Mesendoderm (in vitro differentiated cells): ENCODE measurements around the gene SLC2A13.
A peak's percentile ranks its signal among the peaks of the same experiment; 100 is the strongest.

Source experiments
- DNase-seq: peaks from one replicate; pipeline ENCODE4 v3.0.0; 2013
- H2AK5ac ChIP-seq: 2 replicates; pipeline ENCODE4 v1.6.1; 2013; ENCODE audit warnings: low read length, inconsistent platforms
- H2BK120ac ChIP-seq: 2 replicates; pipeline ENCODE4 v1.6.1; 2013; ENCODE audit warnings: low read depth, mild to moderate bottlenecking, low read length, moderate library complexity, mixed read lengths
- H2BK15ac ChIP-seq: replicated peaks from 2 replicates; pipeline ENCODE4 v1.6.1; 2013; ENCODE audit warnings: low read depth, mild to moderate bottlenecking, moderate library complexity
- H2BK5ac ChIP-seq: 2 replicates; pipeline ENCODE4 v1.6.1; 2013; ENCODE audit warnings: low read length, inconsistent platforms
- H3K18ac ChIP-seq: 2 replicates; pipeline ENCODE4 v1.6.1; 2013; ENCODE audit warnings: mild to moderate bottlenecking, low read length, mixed read lengths
- H3K23ac ChIP-seq: one replicate; pipeline ENCODE4 v1.6.1; 2013; ENCODE audit warnings: low read length
- H3K27ac ChIP-seq: 2 replicates; pipeline ENCODE4 v1.5.1; 2013; ENCODE audit warnings: low read depth, mild to moderate bottlenecking, inconsistent platforms, low read length, moderate library complexity
- H3K27me3 ChIP-seq: 2 replicates; pipeline ENCODE4 v1.6.1; 2013; ENCODE audit warnings: low read length, control low read depth, mild to moderate bottlenecking, inconsistent platforms; ENCODE audit not compliant: insufficient read depth, poor library complexity
- H3K36me3 ChIP-seq: 2 replicates; pipeline ENCODE4 v1.6.1; 2013; ENCODE audit warnings: low read length, inconsistent platforms; ENCODE audit not compliant: control insufficient read depth, insufficient read depth
- H3K4ac ChIP-seq: one replicate; pipeline ENCODE4 v1.6.1; 2013; ENCODE audit warnings: low read depth, mild to moderate bottlenecking, low read length, moderate library complexity
- H3K4me1 ChIP-seq: 2 replicates; pipeline ENCODE4 v1.6.1; 2013; ENCODE audit warnings: low read depth, low read length, inconsistent platforms; ENCODE audit not compliant: control insufficient read depth
- H3K4me2 ChIP-seq: 2 replicates; pipeline ENCODE4 v1.6.1; 2013; ENCODE audit warnings: low read length
- H3K4me3 ChIP-seq: 2 replicates; pipeline ENCODE4 v1.5.1; 2013; ENCODE audit warnings: mild to moderate bottlenecking, low read length
- H3K56ac ChIP-seq: one replicate; pipeline ENCODE4 v1.6.1; 2013; ENCODE audit warnings: low read length
- H3K79me1 ChIP-seq: 2 replicates; pipeline ENCODE4 v1.6.1; 2013; ENCODE audit warnings: low read length, inconsistent platforms
- H3K79me2 ChIP-seq: 2 replicates; pipeline ENCODE4 v1.6.1; 2013; ENCODE audit warnings: mild to moderate bottlenecking, low read length; ENCODE audit not compliant: control insufficient read depth, insufficient read depth
- H3K9ac ChIP-seq: 2 replicates; pipeline ENCODE4 v1.6.1; 2013; ENCODE audit warnings: low read length, inconsistent platforms
- H4K5ac ChIP-seq: one replicate; pipeline ENCODE4 v1.6.1; 2013; ENCODE audit warnings: low read length
- H4K8ac ChIP-seq: one replicate; pipeline ENCODE4 v1.6.1; 2013; ENCODE audit warnings: low read depth, mild to moderate bottlenecking, control low read depth, low read length, moderate library complexity
- WGBS: extraction: QIAGEN DNeasy Blood & Tissue Kit; methylation state at CpG from one replicate; pipeline ENCODE4 v1.1.7; 2013; ENCODE audit warnings: low lambda C conversion rate, missing lambda C conversion rate; ENCODE audit not compliant: insufficient coverage; ENCODE audit errors: extremely low coverage; 5-methylcytosine and 5-hydroxymethylcytosine counted together

SLC2A13 gene

DNA sequence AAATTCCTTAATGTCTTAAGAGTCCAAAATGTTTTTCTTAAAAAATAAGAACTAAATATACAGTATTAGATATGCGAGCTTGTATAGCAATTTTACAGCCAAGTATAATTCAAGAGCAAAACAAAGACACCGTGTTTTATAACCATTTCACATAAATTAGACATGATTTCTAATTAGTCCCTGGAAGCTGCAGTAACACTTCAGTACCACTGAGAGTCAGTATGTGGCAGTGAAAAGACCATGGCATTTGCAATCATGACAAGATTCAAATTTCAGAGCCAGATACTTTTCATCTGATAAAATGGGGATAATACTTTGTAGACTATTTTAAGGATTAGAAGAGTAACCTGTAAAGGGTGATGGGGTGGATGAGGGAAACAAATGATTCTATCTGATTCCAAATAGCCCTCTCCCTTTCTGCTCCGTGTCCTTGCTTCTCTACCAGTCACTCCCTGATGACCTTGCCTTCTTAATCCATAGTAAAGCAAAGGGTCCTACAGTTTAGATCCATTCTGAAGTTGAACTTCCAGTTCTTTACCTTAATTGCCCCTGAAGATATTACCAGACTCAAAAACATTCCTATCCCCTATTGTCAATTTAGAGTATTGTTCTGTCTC, 340.8 kb downstream of the SLC2A13 start:
- DNase-seq, result peak; percentile 31
- H3K79me1 ChIP-seq, result no peaks in the 10 kb centered on the region
- H3K4ac ChIP-seq, result no peak overlapping the region
- H3K79me2 ChIP-seq, result no peaks in the 10 kb centered on the region
- no peaks in the 10 kb centered on the region for H3K4me1 ChIP-seq
- H3K27ac ChIP-seq, result no peak overlapping the region
- no peak overlapping the region for H3K18ac ChIP-seq
- no peak overlapping the region for H4K8ac ChIP-seq
- no peak overlapping the region for H3K56ac ChIP-seq
- no peaks in the 10 kb centered on the region for H3K27me3 ChIP-seq
- no peaks in the 10 kb centered on the region for H3K36me3 ChIP-seq
- no peak overlapping the region for H3K4me3 ChIP-seq
- H2BK15ac ChIP-seq, result no peak overlapping the region
- no peak overlapping the region for H2AK5ac ChIP-seq
- no peak overlapping the region for H3K4me2 ChIP-seq
- no peak overlapping the region for H4K5ac ChIP-seq
- WGBS, result no CpG with 5 or more reads among the region's 3 CpGs
- H3K9ac ChIP-seq, result no peak overlapping the region
- no peak overlapping the region for H2BK120ac ChIP-seq
- no peak overlapping the region for H3K23ac ChIP-seq
- H2BK5ac ChIP-seq, result no peak overlapping the region

DNA sequence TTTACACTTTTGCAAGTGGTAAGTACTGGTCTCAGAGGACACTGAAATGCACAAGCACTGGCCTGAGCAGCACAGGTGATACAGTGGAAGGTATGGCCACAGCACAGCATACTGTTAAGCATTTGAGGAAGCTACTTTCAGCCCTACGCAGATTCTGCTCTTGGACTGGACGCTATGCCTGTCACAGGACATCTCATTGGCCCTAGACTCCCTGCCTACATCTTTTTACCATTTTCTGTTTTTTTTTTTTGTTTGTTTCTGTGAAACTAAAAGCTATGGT, 342.1 kb downstream of the SLC2A13 start:
- no peak overlapping the region for H2BK120ac ChIP-seq
- no peak overlapping the region for H2BK15ac ChIP-seq
- H3K27me3 ChIP-seq, result no peaks in the 10 kb centered on the region
- no peak overlapping the region for H3K4me2 ChIP-seq
- no peak for DNase-seq
- no CpG with 5 or more reads among the region's 2 CpGs for WGBS
- H4K8ac ChIP-seq, result no peak overlapping the region
- no peaks in the 10 kb centered on the region for H3K36me3 ChIP-seq
- H2BK5ac ChIP-seq, result no peak overlapping the region
- no peaks in the 10 kb centered on the region for H3K79me1 ChIP-seq
- H3K4me3 ChIP-seq, result no peak overlapping the region
- H3K56ac ChIP-seq, result no peak overlapping the region
- H4K5ac ChIP-seq, result no peak overlapping the region
- H3K79me2 ChIP-seq, result no peaks in the 10 kb centered on the region
- H3K27ac ChIP-seq, result no peak overlapping the region
- no peak overlapping the region for H3K18ac ChIP-seq
- H3K4me1 ChIP-seq, result no peaks in the 10 kb centered on the region
- H3K9ac ChIP-seq, result no peak overlapping the region
- no peak overlapping the region for H3K4ac ChIP-seq
- H2AK5ac ChIP-seq, result no peak overlapping the region
- H3K23ac ChIP-seq, result no peak overlapping the region

DNA sequence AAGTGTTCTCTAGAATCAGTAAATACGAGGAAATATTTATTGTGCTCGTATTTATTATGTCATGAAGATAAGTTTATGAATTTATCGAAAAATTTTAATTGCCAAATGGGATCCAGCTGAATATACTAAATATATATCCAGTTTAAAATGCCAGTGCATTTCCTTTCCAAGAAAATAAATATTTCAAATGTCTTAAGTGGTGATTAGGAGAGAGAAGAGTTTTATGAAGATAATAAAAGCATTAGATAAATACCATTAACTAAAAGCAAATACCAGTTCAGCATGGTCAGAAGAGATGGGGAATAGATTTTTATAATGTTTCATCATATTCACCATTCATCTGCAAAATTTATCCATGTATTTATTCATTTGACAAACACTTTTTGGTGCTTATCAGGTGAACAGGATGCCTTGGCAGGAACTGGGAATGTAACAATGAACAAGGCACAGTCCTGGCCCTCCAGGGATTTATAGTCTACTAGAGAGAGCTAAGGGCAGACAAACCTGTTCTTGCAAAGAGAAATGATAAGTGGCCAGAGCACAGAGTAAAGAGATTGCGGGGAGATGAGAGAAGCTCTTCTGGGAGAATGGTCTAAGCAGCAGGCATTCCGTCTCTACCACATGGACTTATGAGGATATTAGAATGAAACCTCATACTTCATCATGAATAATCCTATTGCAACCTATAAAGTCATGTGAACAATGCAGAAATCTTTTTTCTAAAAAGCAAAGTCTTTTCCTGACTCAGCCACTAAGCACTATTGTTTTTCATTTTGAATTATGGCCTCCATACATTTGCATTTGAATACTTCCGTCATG, 342.6 kb downstream of the SLC2A13 start:
- Histone ChIP-seq H3K27me3 (no peaks in the 10 kb centered on the region), H3K36me3 (no peaks in the 10 kb centered on the region), H2BK5ac (no peak overlapping the region), H3K9ac (no peak overlapping the region), H3K79me2 (no peaks in the 10 kb centered on the region), H3K27ac (no peak overlapping the region), H3K4me3 (no peak overlapping the region), H2BK120ac (no peak overlapping the region), H2BK15ac (no peak overlapping the region), H3K23ac (no peak overlapping the region), H4K8ac (no peak overlapping the region), H2AK5ac (no peak overlapping the region), H3K4me2 (no peak overlapping the region), H3K79me1 (no peaks in the 10 kb centered on the region), H3K18ac (no peak overlapping the region), H3K56ac (no peak overlapping the region), H3K4me1 (no peaks in the 10 kb centered on the region), H4K5ac (no peak overlapping the region), H3K4ac (no peak overlapping the region)
- DNase-seq, result peak; percentile 6
- 100% methylated on average over 1 of the region's 6 CpGs for WGBS

DNA sequence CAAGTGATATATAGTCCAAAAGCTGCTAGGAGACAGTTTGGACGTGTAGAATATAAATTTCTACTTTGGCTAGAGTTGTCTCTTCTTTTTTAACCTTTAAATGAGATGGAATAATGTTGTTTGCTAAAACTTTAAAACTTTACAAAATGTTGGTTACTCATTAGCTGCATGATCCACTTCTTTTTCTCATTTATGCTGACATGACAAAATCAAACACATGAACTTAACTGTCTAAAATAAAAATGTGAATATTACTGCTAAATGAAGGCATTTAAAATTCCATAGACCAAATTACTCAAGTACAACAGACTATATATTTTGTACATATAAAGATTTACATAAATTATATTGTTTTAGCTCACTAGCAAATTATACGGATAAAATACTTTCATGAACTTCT, 350.4 kb downstream of the SLC2A13 start:
- Histone ChIP-seq H2BK5ac (no peak overlapping the region), H3K9ac (no peak overlapping the region), H3K27ac (no peak overlapping the region), H3K23ac (no peak overlapping the region), H3K79me1 (no peaks in the 10 kb centered on the region), H3K36me3 (no peaks in the 10 kb centered on the region), H2BK120ac (no peak overlapping the region), H3K4me2 (no peak overlapping the region), H3K56ac (no peak overlapping the region), H3K18ac (no peak overlapping the region), H3K4me3 (no peak overlapping the region), H4K5ac (no peak overlapping the region), H3K4me1 (no peaks in the 10 kb centered on the region), H2BK15ac (no peak overlapping the region), H3K27me3 (no peaks in the 10 kb centered on the region), H2AK5ac (no peak overlapping the region), H3K4ac (no peak overlapping the region), H3K79me2 (no peaks in the 10 kb centered on the region), H4K8ac (no peak overlapping the region)
- DNase-seq, result no peak
- WGBS, result no CpG with 5 or more reads among the region's 2 CpGs

DNA sequence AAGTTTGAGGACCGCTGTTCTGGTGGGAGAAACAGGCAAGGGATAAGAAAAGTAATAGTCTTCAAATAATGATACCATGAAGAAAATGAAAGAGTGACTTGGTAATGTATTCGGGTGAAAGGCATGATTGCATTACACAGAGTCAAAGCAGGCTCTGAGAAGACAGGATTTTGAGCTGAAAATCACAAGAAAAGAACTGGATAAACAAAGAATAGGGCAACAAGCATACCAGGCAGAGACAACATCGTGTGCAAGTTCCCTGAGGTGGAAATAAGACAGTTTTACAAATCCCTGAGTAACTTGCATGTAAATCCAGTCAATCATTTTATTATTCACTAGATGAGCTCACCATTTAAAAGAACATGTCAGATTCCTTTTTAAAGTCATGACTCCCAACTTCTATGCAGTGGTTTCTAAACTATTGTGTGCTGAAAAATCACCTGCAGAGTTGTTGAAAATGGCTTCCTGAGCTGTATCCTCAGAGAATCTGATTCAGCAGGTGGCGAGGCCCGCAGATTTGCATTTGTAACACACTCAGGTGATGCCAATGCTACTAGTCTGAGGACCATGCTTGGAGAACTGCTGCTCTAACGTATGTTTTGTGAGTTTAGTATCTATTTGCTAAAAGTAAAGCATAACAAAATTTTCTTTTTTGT, 353.3 kb downstream of the SLC2A13 start:
- Histone ChIP-seq H3K9ac (no peak overlapping the region), H2BK5ac (no peak overlapping the region), H2BK120ac (no peak overlapping the region), H4K8ac (no peak overlapping the region), H3K27me3 (no peaks in the 10 kb centered on the region), H3K79me1 (no peaks in the 10 kb centered on the region), H3K4me3 (no peak overlapping the region), H3K23ac (no peak overlapping the region), H3K4ac (peak overlapping the region; percentile 52), H4K5ac (no peak overlapping the region), H2AK5ac (no peak overlapping the region), H3K56ac (no peak overlapping the region), H3K36me3 (no peaks in the 10 kb centered on the region), H3K4me2 (no peak overlapping the region), H3K4me1 (no peaks in the 10 kb centered on the region), H3K18ac (no peak overlapping the region), H2BK15ac (no peak overlapping the region), H3K27ac (peak overlapping the region; percentile 51), H3K79me2 (no peaks in the 10 kb centered on the region)
- no CpG with 5 or more reads among the region's 6 CpGs for WGBS
- DNase-seq, result peak; percentile 48
